ENCODE results near the gene F10. TPM values are rescaled to one million over a fixed set of nuclear protein-coding genes. Genes with fewer than 3 reads are reported as not detected.

F10 gene
- total and polyA plus RNA-seq, 8 donors = 1.1 to 59.4 (median 3.8) TPM

DNA sequence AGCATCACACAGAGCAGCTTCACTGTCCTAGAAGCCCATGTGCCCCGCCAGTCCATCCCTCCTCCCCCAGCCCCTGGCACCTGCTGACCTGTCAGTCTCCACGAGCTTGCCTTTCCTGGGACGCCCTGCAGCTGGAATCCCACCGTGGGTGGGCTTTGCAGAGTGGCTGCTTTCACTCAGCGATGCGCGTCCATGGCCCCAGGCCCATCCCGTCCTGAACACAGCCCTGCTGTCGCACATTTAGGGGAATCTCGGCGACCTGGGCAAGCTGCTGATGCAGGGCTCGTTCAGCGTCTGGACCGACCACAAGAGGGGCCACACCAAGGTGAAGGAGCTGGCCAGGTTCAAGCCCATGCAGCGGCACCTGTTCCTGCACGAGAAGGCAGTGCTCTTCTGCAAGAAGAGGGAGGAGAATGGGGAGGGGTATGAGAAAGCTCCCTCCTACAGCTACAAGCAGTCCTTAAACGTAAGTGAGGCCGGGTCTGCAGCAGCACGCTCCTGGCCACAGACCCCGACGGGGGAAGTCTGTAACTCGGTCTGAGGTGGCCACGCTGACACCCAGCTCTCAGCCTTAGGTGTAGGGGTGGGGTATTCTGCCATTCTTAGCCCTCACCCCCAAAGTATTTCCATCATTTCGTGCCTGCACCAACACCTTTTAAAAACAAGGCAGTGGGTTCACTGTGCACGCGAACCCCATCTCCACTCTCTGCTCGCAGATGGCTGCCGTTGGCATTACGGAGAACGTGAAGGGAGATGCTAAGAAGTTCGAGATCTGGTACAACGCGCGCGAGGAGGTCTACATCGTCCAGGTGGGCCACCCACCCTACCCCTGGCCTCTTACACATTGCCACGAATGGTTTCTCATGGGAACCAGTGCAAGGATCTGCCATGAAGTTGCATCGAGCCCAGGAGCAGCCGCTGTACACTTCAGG is 35.3 kb upstream of the F10 start:
- no peak for TF ChIP-seq CTCF (IDR thresholded peaks at IDR 0.05)
- Histone ChIP-seq H3K27me3 (no peaks in the 10 kb centered on the region), H3K9me3 (no peaks in the 10 kb centered on the region), H3K27ac (no peak overlapping the region), H3K4me3 (no peak overlapping the region), H3K36me3 (peaks cover 0 to 31% (median 0%) of the 10 kb centered on the region in 3 donors), H3K4me1 (no peaks in the 10 kb centered on the region)
- DNase-seq (peak in 3 of 6 donors; percentile 11 to 41 (median 12)), FAIRE-seq (no peak), ATAC-seq (no peak)
- 88 to 90% methylated on average over 39 of the region's 39 CpGs for WGBS, 2 donors
- intact Hi-C loops (cut with DNase I) = no loop called here

DNA sequence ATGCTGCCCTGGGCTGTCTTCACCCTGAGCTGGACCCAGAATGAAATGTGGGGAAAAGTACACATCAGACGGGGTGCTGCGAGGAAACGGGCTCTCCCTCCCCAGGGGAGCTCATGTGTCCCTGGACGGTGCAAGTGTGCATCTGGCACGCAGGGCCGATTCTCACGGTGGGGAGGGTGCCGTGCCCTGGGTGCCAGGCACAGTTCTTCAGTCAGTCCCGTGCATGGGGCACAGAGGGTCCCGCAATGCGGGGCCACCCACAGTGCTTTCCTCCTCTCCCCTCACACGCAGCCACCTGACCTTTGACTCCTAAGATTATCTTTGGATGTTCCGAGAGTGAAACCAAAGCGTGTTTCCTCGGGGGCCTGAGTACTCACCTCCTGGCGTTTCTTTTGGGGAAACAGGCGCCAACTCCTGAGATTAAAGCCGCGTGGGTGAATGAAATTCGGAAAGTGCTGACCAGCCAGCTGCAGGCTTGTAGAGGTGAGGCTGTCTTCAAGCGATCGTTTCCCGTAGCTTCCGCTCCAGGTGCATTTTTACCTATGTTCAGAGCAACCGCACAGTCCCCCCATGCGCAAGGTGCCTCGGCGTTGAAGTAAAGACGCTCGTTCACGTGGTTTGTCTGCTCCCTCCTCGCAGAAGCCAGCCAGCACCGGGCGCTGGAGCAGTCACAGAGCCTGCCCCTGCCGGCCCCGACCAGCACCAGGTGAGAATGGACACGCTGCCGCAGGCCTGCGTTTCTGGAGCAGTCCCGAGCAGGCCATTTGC is 34.5 kb upstream of the F10 start:
- H3K36me3 ChIP-seq = peaks cover 0 to 31% (median 0%) of the 10 kb centered on the region in 3 donors
- H3K9me3 ChIP-seq = no peaks in the 10 kb centered on the region
- no peak for ATAC-seq
- FAIRE-seq = no peak
- H3K27me3 ChIP-seq = no peaks in the 10 kb centered on the region
- peak in 2 of 6 donors; percentile 43 to 47 for DNase-seq
- H3K4me3 ChIP-seq = no peak overlapping the region
- no peak for TF ChIP-seq CTCF (IDR thresholded peaks at IDR 0.05)
- H3K27ac ChIP-seq = no peak overlapping the region
- WGBS, 2 donors = 91 to 92% methylated on average over 40 of the region's 40 CpGs
- intact Hi-C loops (cut with DNase I) = no loop called here
- no peaks in the 10 kb centered on the region for H3K4me1 ChIP-seq

GRCh38 chr13:113088691-113089020 is 33.9 kb upstream of the F10 start:
- no peaks in the 10 kb centered on the region for H3K27me3 ChIP-seq
- intact Hi-C loops (cut with DNase I) = no loop called here
- DNase-seq (peak in 3 of 6 donors; percentile 5 to 43 (median 42)), FAIRE-seq (no peak), ATAC-seq (no peak)
- H3K4me3 ChIP-seq = no peak overlapping the region
- no peaks in the 10 kb centered on the region for H3K4me1 ChIP-seq
- H3K36me3 ChIP-seq = peaks cover 0 to 31% (median 0%) of the 10 kb centered on the region in 3 donors
- no peaks in the 10 kb centered on the region for H3K9me3 ChIP-seq
- no peak overlapping the region for H3K27ac ChIP-seq
- WGBS, 2 donors = 92 to 94% methylated on average over 17 of the region's 17 CpGs
- no peak for TF ChIP-seq CTCF (IDR thresholded peaks at IDR 0.05)

GRCh38 chr13:113089693-113090414 is 32.7 kb upstream of the F10 start:
- H3K4me3 ChIP-seq = no peak overlapping the region
- peaks cover 0 to 31% (median 0%) of the 10 kb centered on the region in 3 donors for H3K36me3 ChIP-seq
- no peaks in the 10 kb centered on the region for H3K4me1 ChIP-seq
- 90% methylated on average over 36 of the region's 36 CpGs for WGBS, 2 donors
- FAIRE-seq (no peak), ATAC-seq (no peak), DNase-seq (peak in 3 of 6 donors; percentile 8 to 35 (median 34))
- no peak overlapping the region for H3K27ac ChIP-seq
- H3K27me3 ChIP-seq = no peaks in the 10 kb centered on the region
- no peaks in the 10 kb centered on the region for H3K9me3 ChIP-seq
- intact Hi-C loops (cut with DNase I) = no loop called here
- no peak for TF ChIP-seq CTCF (IDR thresholded peaks at IDR 0.05)
